Fibroblast of lung (primary cell): ENCODE measurements around the gene PRR5L.

ENCODE experiments used
- CTCF ChIP-seq, 2 donors: IDR thresholded peaks in 1 of 2; conservative IDR thresholded peaks in 1 of 2; 1 replicate in 1 of 2; 2 replicates in 1 of 2; pipeline ENCODE4 v1.5.1; 2011 to 2012; ENCODE audit warnings: low read length in 2 of 2, control low read depth in 1 of 2, inconsistent platforms in 1 of 2, low read depth in 1 of 2, mild to moderate bottlenecking in 1 of 2
- EZH2 ChIP-seq: IDR thresholded peaks from 2 replicates; pipeline ENCODE4 v1.5.1; 2012; ENCODE audit warnings: low read length, control low read depth, mild to moderate bottlenecking; ENCODE audit errors: missing control alignments

DNA sequence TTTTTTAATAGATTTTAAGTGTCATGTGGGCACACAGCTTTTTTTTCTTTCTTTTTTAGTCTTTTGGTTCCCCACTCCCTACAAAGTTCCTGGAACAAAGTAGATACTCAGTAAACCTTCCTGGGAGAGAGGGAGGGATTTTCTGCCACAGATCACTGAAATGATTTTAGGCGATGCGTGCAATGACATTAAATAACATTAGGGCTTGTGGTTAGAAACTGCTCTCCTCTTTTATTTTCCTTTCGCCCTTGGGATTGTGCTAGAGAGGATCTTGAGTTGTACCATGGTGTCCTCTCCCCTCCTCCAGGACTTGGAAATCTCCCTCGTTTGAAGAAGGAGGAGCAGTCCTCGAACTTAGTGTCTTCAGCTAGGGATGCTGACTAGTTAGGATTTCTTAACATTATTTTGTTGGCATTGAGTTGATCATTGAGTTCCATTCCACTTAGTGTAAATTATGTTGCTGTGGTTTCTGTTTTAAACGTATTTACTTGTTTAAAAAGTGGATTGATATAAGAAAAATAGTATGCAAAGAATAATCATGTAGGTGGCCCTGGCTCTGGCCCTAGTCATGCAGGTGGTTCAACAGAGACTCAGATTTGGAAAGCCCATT is 125.6 kb downstream of the PRR5L start:
- TF ChIP-seq EZH2 (no peak), CTCF (conservative IDR thresholded peaks at IDR 0.05 in 1 of 2, IDR thresholded peaks at IDR 0.05 in 1 of 2; ENCODE audit: low read depth in 1 of 2, low read length in 2 of 2) (no peak)
